ENCODE data around the gene NTN3.
A peak's percentile ranks its signal among the peaks of the same experiment; 100 is the strongest.

Gene NTN3

DNA sequence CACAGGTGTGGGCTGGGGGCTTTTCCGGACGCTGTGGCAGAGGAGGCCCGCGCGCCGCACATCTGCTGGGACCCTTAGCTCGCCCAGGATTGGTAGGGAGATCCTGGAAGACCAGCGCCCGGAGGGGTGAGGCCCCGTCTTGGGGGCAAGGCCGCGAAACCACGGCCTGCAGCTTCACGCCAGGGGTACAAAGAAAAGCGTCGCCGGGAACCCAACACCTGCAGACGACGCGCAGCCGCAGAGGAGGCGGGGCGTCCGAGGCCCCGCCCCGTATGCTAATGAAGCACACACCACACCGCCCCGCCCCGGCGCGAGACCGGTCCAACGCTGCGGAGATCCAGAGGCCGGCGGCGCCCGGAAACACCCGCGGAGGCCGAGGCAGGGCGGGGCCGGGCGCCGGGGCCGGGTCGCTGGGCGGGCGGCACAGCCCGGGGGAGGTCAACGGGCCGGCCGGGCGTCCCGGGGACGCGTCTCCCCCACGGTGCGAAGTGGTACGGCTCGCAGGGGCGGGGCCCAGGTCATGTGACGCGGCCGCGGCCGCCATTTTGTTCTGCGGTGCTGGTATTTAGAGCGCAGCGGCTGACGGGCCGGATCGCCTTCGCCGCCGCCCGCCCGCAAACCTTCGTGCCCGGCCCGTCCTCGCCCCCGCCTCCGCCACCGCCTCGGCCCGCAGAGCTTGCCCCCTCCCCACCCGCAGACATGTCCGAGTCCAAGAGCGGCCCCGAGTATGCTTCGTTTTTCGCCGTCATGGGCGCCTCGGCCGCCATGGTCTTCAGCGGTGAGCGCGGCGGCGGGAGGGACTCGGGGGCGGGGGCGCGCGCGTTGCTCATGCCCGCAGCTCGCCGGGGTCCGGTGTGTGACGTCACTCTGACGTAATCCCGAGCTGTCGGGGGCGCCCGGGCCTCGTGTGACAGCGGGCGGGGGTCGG, 42.6 kb downstream of the NTN3 start, which contains the start of gene ATP6V0C:
Gene ATP6V0C (plus strand): TSS at position 548 of the 928 bp plus-strand sequence. CDS start 152 bp downstream, at position 700.
- peak within 1 kb of the TSS; percentile 87 for H3K4me3 Mint-ChIP-seq
- H3K4me1 Mint-ChIP-seq (ENCODE audit: low read depth), result peaks cover 40% of the 10 kb centered on the region

DNA sequence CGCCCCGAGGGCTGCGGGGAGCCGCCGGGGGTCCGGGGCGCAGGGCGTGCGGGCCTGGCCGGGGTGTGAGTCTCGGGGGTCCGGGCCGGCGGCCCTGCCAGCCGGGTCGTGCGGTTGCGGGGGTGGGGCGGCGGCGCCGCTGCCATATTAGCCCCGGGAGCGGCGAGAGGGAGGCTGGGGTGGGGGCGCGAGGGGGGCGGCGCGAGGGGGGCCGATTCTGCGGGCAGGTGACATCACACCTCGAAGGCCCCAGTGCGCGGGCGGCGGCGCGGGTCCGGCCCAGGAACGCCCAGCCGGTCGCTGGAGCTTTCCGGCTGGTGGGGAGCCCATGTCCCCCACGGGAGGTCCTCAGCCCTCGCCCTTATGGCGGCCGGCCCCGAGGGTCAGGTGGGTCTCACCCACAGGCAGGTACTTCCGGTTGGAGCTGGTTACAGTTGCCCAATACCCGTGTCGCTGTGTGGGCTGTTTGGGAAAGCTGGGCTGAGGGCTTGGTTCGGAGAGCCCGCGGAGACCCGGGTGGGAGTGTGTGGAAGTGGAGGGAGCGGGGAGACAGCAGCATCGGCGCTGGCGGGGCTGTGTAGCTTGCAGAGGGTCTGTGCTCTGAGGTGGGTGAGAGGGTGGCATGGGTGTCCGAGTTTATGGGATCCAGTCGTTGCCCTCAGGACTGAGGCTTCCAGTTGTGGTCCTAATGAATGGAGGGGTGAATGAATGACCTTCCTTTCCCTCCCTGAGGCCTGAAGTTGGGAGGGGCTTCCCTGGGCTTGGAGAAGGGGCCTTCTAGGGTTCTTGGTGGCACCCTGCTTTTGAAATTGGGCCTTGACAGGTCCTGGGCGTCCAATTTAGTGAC, 43.5 kb downstream of the NTN3 start:
- Mint-ChIP-seq H3K4me3 (peak overlapping the region; percentile 87), H3K27me3 (ENCODE audit: low read depth) (peaks cover 4% of the 10 kb centered on the region), H3K36me3 (ENCODE audit: low read depth) (peaks cover 7% of the 10 kb centered on the region), H3K27ac (peak overlapping the region; percentile 89), H3K4me1 (ENCODE audit: low read depth) (peaks cover 44% of the 10 kb centered on the region), H3K9me3 (no peaks in the 10 kb centered on the region)

More for the DNA sequence above, 42.6 kb downstream of the NTN3 start, which contains the start of gene ATP6V0C:
- H3K9me3 Mint-ChIP-seq, result no peaks in the 10 kb centered on the region
- peaks cover 4% of the 10 kb centered on the region for H3K27me3 Mint-ChIP-seq (ENCODE audit: low read depth)
- H3K36me3 Mint-ChIP-seq (ENCODE audit: low read depth), result peaks cover 7% of the 10 kb centered on the region
- H3K27ac Mint-ChIP-seq, result peak within 1 kb of the TSS; percentile 91

- peaks cover 9% of the 10 kb centered on the region for H3K36me3 Mint-ChIP-seq (ENCODE audit: low read depth)
Observed at GRCh38 chr16:2515180-2515851, 44.2 kb downstream of the NTN3 start.

GRCh38 chr16:2516391-2517240, 45.5 kb downstream of the NTN3 start:
- Mint-ChIP-seq H3K4me3 (peak overlapping the region; percentile 87), H3K27me3 (ENCODE audit: low read depth) (peaks cover 4% of the 10 kb centered on the region), H3K36me3 (ENCODE audit: low read depth) (peaks cover 9% of the 10 kb centered on the region), H3K27ac (peak overlapping the region; percentile 68), H3K4me1 (ENCODE audit: low read depth) (peaks cover 55% of the 10 kb centered on the region), H3K9me3 (no peaks in the 10 kb centered on the region)

More at GRCh38 chr16:2515180-2515851, 44.2 kb downstream of the NTN3 start:
- Mint-ChIP-seq H3K9me3 (no peaks in the 10 kb centered on the region), H3K27me3 (ENCODE audit: low read depth) (peaks cover 4% of the 10 kb centered on the region), H3K4me1 (ENCODE audit: low read depth) (peaks cover 49% of the 10 kb centered on the region), H3K4me3 (peak overlapping the region; percentile 87), H3K27ac (peak overlapping the region; percentile 89)

DNA sequence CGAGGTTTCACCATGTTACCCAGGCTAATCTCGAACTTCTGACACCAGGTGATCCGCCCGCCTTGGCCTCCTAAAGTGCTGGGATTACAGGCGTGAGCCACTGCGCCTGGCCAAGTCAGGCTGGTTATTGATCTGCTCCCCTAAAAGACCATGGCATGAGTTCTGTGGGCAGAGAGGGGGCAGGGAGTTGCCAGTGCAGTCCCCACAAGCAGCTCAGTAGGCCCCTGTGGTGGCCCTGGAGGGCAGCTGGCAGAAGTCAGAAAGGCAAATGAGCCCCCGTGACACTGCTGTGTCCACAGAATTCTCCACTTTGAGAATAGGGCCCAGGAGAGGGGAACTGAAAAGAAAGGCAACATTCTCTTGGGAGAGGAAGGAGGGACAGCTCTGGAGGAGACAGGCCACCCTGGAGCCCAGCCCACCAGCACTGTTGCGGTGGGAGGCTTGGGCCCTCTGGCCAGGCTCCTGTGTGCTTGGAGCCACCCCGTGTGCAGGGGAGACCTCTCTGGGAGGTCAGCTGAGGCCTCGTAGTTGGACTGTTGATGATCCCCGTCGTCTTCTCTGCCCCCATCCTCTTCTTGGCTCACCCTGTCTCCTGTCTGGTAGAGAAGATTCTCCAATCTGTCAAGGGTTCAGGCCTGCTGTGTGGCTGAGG, 47.0 kb downstream of the NTN3 start:
- H3K27me3 Mint-ChIP-seq (ENCODE audit: low read depth), result no peaks in the 10 kb centered on the region
- peaks cover 45% of the 10 kb centered on the region for H3K4me1 Mint-ChIP-seq (ENCODE audit: low read depth)
- peak overlapping the region; percentile 14 for H3K27ac Mint-ChIP-seq
- no peaks in the 10 kb centered on the region for H3K9me3 Mint-ChIP-seq
- H3K4me3 Mint-ChIP-seq, result no peak overlapping the region
- H3K36me3 Mint-ChIP-seq (ENCODE audit: low read depth), result peaks cover 9% of the 10 kb centered on the region

GRCh38 chr16:2518823-2519710, 48.0 kb downstream of the NTN3 start:
- H3K36me3 Mint-ChIP-seq (ENCODE audit: low read depth), result peaks cover 14% of the 10 kb centered on the region

DNA sequence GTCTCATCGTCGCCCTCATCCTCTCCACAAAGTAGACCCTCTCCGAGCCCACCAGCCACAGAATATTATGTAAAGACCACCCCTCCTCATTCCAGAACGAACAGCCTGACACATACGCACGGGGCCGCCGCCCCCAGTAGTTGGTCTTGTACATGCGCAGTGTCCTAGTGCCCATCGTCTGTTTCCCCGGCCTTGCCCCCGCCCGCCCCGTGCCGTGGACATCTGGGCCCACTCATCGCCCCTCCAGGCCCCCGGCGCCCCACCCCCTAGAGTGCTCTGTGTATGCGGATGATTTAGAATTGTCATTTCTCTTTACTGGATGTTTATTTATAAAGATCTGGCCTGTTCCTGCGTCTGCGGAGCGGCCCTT, 48.6 kb downstream of the NTN3 start:
- H3K27ac Mint-ChIP-seq, result peak overlapping the region; percentile 92
- H3K4me1 Mint-ChIP-seq (ENCODE audit: low read depth), result peaks cover 45% of the 10 kb centered on the region
- H3K27me3 Mint-ChIP-seq (ENCODE audit: low read depth), result no peaks in the 10 kb centered on the region
- H3K9me3 Mint-ChIP-seq, result no peaks in the 10 kb centered on the region
- peak overlapping the region; percentile 77 for H3K4me3 Mint-ChIP-seq
- peaks cover 21% of the 10 kb centered on the region for H3K36me3 Mint-ChIP-seq (ENCODE audit: low read depth)

More at GRCh38 chr16:2518823-2519710, 48.0 kb downstream of the NTN3 start:
- Mint-ChIP-seq H3K27ac (peak overlapping the region; percentile 92), H3K4me3 (peak overlapping the region; percentile 77), H3K27me3 (ENCODE audit: low read depth) (no peaks in the 10 kb centered on the region), H3K4me1 (ENCODE audit: low read depth) (peaks cover 43% of the 10 kb centered on the region), H3K9me3 (no peaks in the 10 kb centered on the region)

GRCh38 chr16:2520097-2520783, 49.1 kb downstream of the NTN3 start, which contains the start of gene AMDHD2:
TSS of gene AMDHD2 (plus strand) at chr16:2520371. CDS start at chr16:2520459, 88 bp downstream.
- H3K9me3 Mint-ChIP-seq, result no peaks in the 10 kb centered on the region
- H3K27ac Mint-ChIP-seq, result peak within 1 kb of the TSS; percentile 92
- no peaks in the 10 kb centered on the region for H3K27me3 Mint-ChIP-seq (ENCODE audit: low read depth)
- H3K36me3 Mint-ChIP-seq (ENCODE audit: low read depth), result peaks cover 23% of the 10 kb centered on the region
- peaks cover 41% of the 10 kb centered on the region for H3K4me1 Mint-ChIP-seq (ENCODE audit: low read depth)
- peak within 1 kb of the TSS; percentile 85 for H3K4me3 Mint-ChIP-seq

GRCh38 chr16:2520784-2521531, 49.9 kb downstream of the NTN3 start:
- Mint-ChIP-seq H3K9me3 (no peaks in the 10 kb centered on the region), H3K27ac (peak overlapping the region; percentile 92), H3K27me3 (ENCODE audit: low read depth) (no peaks in the 10 kb centered on the region), H3K4me1 (ENCODE audit: low read depth) (peaks cover 34% of the 10 kb centered on the region), H3K36me3 (ENCODE audit: low read depth) (peaks cover 18% of the 10 kb centered on the region), H3K4me3 (peak overlapping the region; percentile 85)
